ENCODE measurements around the gene OXTR.

Gene OXTR

DNA sequence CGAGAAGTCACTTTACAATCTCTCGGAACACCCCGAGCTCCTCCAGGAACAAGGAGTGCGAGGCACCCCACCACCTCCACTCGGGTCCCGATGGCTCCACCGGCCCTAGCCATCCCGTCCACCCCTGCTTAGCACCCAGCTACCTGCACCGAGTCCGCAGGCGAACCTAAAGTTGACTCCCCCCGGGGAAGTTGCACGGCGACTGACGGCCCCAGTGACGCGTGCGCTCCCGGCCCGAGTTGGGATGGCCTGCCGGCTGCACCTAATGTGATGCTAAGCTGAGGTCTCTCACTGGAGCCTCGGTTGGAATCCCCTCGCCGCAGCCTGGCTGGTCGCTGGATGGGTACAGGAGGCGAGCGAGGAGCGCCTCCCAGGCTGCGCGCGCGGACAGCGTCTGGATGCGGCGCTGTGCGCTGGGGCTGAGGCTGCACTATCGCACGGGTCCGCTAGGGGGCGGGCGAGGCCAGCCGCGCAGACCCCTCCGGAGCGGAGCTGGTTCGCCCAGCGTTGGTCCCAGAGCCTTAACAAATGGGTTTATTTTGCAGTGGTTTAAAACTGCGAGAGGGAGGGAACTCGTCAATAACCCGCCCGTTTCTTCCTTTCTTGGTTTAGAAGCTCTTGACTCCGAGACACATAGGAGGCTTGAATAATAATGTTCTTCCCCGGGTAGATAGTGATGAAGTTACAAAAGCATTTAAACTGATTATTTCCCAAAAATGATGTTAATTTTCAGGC lies at the start of gene OXTR:
Gene OXTR, minus strand, starts transcription at position 526 of the 735 bp plus-strand sequence. CDS start 1,426 bp downstream, outside the sequence.
- H3K4me3 ChIP-seq (replicated peaks; ENCODE audit: low read depth, low read length) = peak within 1 kb of the TSS; percentile 58
- TF ChIP-seq, protein P1, sequence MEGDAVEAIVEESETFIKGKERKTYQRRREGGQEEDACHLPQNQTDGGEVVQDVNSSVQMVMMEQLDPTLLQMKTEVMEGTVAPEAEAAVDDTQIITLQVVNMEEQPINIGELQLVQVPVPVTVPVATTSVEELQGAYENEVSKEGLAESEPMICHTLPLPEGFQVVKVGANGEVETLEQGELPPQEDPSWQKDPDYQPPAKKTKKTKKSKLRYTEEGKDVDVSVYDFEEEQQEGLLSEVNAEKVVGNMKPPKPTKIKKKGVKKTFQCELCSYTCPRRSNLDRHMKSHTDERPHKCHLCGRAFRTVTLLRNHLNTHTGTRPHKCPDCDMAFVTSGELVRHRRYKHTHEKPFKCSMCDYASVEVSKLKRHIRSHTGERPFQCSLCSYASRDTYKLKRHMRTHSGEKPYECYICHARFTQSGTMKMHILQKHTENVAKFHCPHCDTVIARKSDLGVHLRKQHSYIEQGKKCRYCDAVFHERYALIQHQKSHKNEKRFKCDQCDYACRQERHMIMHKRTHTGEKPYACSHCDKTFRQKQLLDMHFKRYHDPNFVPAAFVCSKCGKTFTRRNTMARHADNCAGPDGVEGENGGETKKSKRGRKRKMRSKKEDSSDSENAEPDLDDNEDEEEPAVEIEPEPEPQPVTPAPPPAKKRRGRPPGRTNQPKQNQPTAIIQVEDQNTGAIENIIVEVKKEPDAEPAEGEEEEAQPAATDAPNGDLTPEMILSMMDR (IDR thresholded peaks at IDR 0.05; ENCODE audit: low read length, missing control alignments) = peak; percentile 85
- peak; percentile 83 for DNase-seq (ENCODE audit: low read depth)

DNA sequence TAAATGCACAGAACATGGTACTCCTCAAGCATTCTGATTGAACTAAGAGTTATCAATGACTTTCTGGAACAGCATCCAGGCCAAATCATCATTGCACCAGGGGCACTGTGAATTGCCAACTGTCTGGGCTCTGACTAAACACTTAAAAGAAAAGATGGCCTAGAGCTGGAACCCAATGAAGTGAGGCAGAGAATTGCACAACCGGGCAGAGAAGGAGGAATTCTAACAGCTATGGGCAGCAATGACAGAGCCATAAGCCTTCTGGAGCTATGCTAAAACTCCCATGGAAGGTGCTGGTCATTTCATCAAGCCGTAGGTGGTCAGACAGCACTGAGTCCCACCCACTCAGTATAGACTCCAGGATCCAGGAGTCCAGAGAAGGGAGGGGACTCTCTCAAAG lies 48.1 kb upstream of the OXTR start:
- TF ChIP-seq, protein P1 (IDR thresholded peaks at IDR 0.05; ENCODE audit: low read length, missing control alignments) = no peak
- no peak overlapping the region for H3K4me3 ChIP-seq (replicated peaks; ENCODE audit: low read depth, low read length)
- no peak for DNase-seq (ENCODE audit: low read depth)

DNA sequence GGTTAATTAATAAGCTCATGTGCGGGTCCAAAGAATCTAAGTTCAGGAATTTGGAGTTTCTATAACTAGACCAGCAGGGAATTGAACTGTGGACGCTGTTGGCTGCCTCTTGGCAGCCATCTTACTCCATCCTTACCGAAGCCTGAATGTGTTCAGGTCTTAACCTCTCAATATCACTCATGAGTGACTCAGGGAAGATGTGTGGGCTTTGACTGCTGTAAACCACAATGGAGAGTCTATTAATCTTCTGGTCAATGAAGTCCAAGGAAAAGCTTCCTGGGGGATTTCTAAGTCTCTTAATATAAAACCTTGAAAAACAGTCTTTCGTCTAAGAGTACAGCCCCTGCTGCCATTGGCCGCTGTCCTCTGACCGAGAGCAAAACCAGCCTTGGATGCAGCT lies 46.7 kb upstream of the OXTR start:
- DNase-seq (ENCODE audit: low read depth) = no peak
- no peak overlapping the region for H3K4me3 ChIP-seq (replicated peaks; ENCODE audit: low read depth, low read length)
- TF ChIP-seq, protein P1 (IDR thresholded peaks at IDR 0.05; ENCODE audit: low read length, missing control alignments) = no peak

DNA sequence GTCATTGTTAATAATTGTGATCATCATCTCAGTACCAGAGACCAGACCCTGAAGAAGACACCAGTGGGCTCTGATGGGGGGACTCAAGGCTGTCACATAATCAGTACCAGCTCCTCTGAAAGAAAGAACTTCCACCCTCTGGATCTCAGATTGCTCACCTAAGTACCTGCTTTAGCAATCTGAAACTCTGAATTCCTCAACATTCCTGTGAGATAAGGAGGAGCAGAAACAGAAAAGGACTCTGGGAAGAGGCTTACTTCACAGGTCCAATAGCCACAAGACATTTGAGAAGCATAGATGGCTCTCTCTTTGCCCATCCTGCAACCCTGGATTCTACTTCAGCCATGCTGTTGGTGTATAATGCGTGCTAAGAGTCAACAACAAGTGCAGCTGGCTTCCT lies 44.0 kb upstream of the OXTR start:
- no peak for DNase-seq (ENCODE audit: low read depth)
- H3K4me3 ChIP-seq (replicated peaks; ENCODE audit: low read depth, low read length) = no peak overlapping the region
- TF ChIP-seq, protein P1 (IDR thresholded peaks at IDR 0.05; ENCODE audit: low read length, missing control alignments) = no peak

DNA sequence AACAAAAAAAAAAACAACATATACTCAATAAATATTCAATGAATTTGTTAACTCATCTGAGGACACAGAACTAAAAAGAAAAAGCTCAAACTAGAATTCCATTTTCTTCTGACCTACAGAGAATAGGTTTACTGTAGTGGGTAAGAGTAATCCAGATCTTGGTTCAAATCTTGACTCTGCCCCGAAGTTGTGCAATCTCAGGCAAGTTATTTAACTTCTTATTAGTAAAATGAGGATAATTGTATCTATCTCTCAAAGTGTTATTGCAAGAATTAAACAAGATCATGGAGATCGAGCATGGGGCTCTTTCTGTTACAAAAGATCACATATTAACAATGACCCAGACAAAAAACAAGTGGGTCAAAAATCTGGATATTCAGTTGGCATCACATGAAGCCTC lies 41.1 kb upstream of the OXTR start:
- DNase-seq (ENCODE audit: low read depth) = no peak
- TF ChIP-seq, protein P1 (IDR thresholded peaks at IDR 0.05; ENCODE audit: low read length, missing control alignments) = no peak
- H3K4me3 ChIP-seq (replicated peaks; ENCODE audit: low read depth, low read length) = no peak overlapping the region

DNA sequence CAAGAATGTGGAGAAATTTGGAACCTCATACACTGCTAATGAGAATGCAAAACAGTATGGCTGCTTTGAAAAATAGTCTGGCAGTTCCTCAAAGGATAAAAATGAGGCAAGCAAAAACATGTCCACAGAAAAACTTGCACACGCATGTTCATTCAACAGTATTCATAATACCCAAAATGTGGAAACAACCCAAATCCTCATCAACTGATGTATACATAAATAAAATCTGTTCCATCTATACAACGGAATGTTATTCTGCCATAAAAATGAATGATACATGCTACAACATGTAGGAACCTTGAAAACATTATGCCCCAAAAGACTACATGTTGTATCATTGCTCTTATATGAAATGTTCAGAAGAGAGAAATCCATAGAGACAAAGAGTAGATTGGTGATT lies 36.4 kb upstream of the OXTR start:
- no peak for DNase-seq (ENCODE audit: low read depth)
- H3K4me3 ChIP-seq (replicated peaks; ENCODE audit: low read depth, low read length) = no peak overlapping the region
- TF ChIP-seq, protein P1 (IDR thresholded peaks at IDR 0.05; ENCODE audit: low read length, missing control alignments) = no peak

DNA sequence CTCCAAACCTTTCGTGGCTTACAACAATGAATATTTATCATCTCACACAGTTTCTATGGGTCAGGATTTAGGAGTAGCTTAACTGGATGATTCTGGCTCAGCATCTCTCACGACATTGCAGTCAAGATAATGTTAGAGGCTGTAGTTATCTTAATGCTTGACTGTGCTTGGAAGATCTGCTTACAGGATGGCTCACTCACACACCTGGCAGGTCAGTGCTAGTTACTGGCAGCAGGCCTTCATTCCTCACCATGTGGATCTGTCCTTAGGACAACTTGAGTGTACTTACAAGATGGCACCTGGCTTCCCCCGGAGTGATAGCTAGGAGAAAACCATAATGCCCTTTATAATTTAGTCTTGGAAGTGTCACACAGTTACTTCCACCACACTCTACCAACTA lies 32.8 kb upstream of the OXTR start:
- DNase-seq (ENCODE audit: low read depth) = no peak
- TF ChIP-seq, protein P1 (IDR thresholded peaks at IDR 0.05; ENCODE audit: low read length, missing control alignments) = no peak
- H3K4me3 ChIP-seq (replicated peaks; ENCODE audit: low read depth, low read length) = no peak overlapping the region

Measured in fibroblast of pulmonary artery (primary cell).